ENCODE data around the gene UBC. TPM values are rescaled to one million over a fixed set of nuclear protein-coding genes. Genes with fewer than 3 reads are reported as not detected.

UBC gene
- 2,742 and 4,320 TPM in 2 replicates for total RNA-seq (2012; rRNA removed)
- polyA plus RNA-seq (2012; rRNA removed) = 2,042 and 2,259 TPM in 2 replicates
- 1,014 and 1,274 TPM in 2 replicates for polyA plus RNA-seq (2012; cell fraction: cytosol; rRNA removed)
- polyA plus RNA-seq (2012; cell fraction: nucleus; rRNA removed; ENCODE audit: low replicate concordance) = 915 and 1,106 TPM in 2 replicates
- Bru-seq, nascent RNA = percentile 98 among the genes with signal in this experiment
- percentile 99 among the genes with signal in this experiment for BruChase-seq, experiment 1, labeled RNA remaining after a 6-hour chase
- percentile 99 among the genes with signal in this experiment for BruChase-seq, experiment 2, labeled RNA remaining after a 2-hour chase
- long read RNA-seq, transcript UBC-205 (1 exons, 3,745 nt) = minor isoform, 226 of 744 reads
- long read RNA-seq, transcript UBC-201 (2 exons, 2,688 nt) = major isoform, 505 of 744 reads
- long read RNA-seq, partial matches to known transcripts = 1 of 744 reads
- long read RNA-seq, other reads (novel, unspliced or antisense) = 8 of 744 reads

- peak within 1 kb of the TSS; percentile 100 for H2BK120ac ChIP-seq (ENCODE audit: low read depth, low read length)
- H3K27me3 ChIP-seq (ENCODE audit: control insufficient read depth, insufficient read depth, low read length) = no peaks in the 10 kb centered on the region
- dilution Hi-C loops (cut with HindIII; ENCODE audit: low sequenced_read_pairs, unreplicated experiment) (no loop called here), in situ Hi-C loops (cut with MboI; ENCODE audit: low sequenced_read_pairs) (no loop called here), intact Hi-C loops (cut with micrococcal nuclease) (loop anchor here (2.0 kb wide), 1 partner anchor 24 kb away; no protein-coding TSS in a partner anchor)
- H3K9me3 ChIP-seq (ENCODE audit: control insufficient read depth, insufficient read depth, low read length) = no peaks in the 10 kb centered on the region
- H3K23ac ChIP-seq (ENCODE audit: low read depth, low read length) = peak within 1 kb of the TSS; percentile 100
- peaks cover 7 to 36% of the 10 kb centered on the region in 2 experiments; a peak in 3 of 4 replicates for H3K79me1 ChIP-seq (ENCODE audit: low read depth in 1 of 2, low read length in 2 of 2)
- H3K36me3 ChIP-seq (ENCODE audit: control insufficient read depth, insufficient read depth, low read length) = peaks cover 25% of the 10 kb centered on the region
- BruUV-seq (replicated peaks) = no TSS peak
- H3K4me3 ChIP-seq (ENCODE audit: insufficient read depth, low read depth, low read length) = peak within 1 kb of the TSS; percentile 69
- H3K27ac ChIP-seq (ENCODE audit: insufficient read depth, low read length) = peak within 1 kb of the TSS; percentile 99
- ATAC-seq (ENCODE audit: low read depth) (peak; percentile 56), DNase-seq (peak; percentile 92)
- ChIA-PET CTCF (interaction anchor here (0.8 kb wide), 1 partner anchor 13 kb away, joined by 3 read pairs; no protein-coding TSS in a partner anchor), POLR2A (ENCODE audit: unreplicated experiment) (interaction anchor here (0.6 to 1.2 kb wide), 8 partner anchors 10 to 496 kb away, joined by 3 to 6 read pairs (median 4); no protein-coding TSS in a partner anchor)
- peak within 1 kb of the TSS; percentile 100 for H4K91ac ChIP-seq (ENCODE audit: insufficient read depth, low read depth, low read length)
- peak within 1 kb of the TSS; percentile 100 for H3K14ac ChIP-seq (replicated peaks; ENCODE audit: low read depth, low read length)
- H3K18ac ChIP-seq (ENCODE audit: low read depth, low read length) = peak within 1 kb of the TSS; percentile 99
- peak within 1 kb of the TSS; percentile 100 for H3K4ac ChIP-seq (ENCODE audit: low read depth, low read length)
- H3K9ac ChIP-seq (ENCODE audit: low read depth, low read length) = peak within 1 kb of the TSS; percentile 99
- peak within 1 kb of the TSS; percentile 100 for H2AK5ac ChIP-seq (ENCODE audit: low read depth, low read length)
- WGBS, 2 experiments (ENCODE audit: extremely low coverage in 2 of 2, insufficient read length in 1 of 2) = 0% methylated on average over 17 of the region's 85 CpGs; no CpG with 5 or more reads in 1 of the 2 experiments
- H2AFZ ChIP-seq (replicated peaks; ENCODE audit: low read length, poor library complexity) = peak within 1 kb of the TSS; percentile 99
- H4K5ac ChIP-seq (ENCODE audit: low read depth, low read length) = peak within 1 kb of the TSS; percentile 99
- H2BK5ac ChIP-seq (ENCODE audit: low read depth, low read length, poor library complexity, severe bottlenecking) = peak within 1 kb of the TSS; percentile 99
- TF ChIP-seq NFE2L2 (IDR thresholded peaks at IDR 0.05; ENCODE audit: low read depth, low read length) (no peak; the same call in 1 of the 2 replicates), FOS (IDR thresholded peaks at IDR 0.05; ENCODE audit: low read depth, low read length) (peak; percentile 36), BHLHE40 (IDR thresholded peaks at IDR 0.05; ENCODE audit: low read depth, low read length) (no peak), RFX5 (IDR thresholded peaks at IDR 0.05; ENCODE audit: low read depth, low read length) (0 out of 2 replicates have a peak, but pooled peaks have one; percentile 3), POLR2A (IDR thresholded peaks at IDR 0.05; ENCODE audit: low read depth, low read length) (peak; percentile 100), MAZ (IDR thresholded peaks at IDR 0.05; ENCODE audit: borderline replicate concordance, low read depth, low read length) (peak; percentile 97)
- peak within 1 kb of the TSS; percentile 93 to 98 for H4K8ac ChIP-seq (ENCODE audit: low read depth in 2 of 2, low read length in 2 of 2)
- H3K4me2 ChIP-seq (ENCODE audit: low read depth, low read length) = peak within 1 kb of the TSS; percentile 98
- peak within 1 kb of the TSS; percentile 99 for H2AK9ac ChIP-seq (replicated peaks; ENCODE audit: low read depth, low read length, poor library complexity)
- H4K20me1 ChIP-seq (ENCODE audit: insufficient read depth, low read length) = peaks cover 47% of the 10 kb centered on the region
- peak within 1 kb of the TSS; percentile 96 for H2BK15ac ChIP-seq (ENCODE audit: low read depth, low read length)
- H3K9me1 ChIP-seq (ENCODE audit: insufficient read depth, low read length) = peaks cover 21% of the 10 kb centered on the region
- peaks cover 14% of the 10 kb centered on the region for H3K4me1 ChIP-seq (ENCODE audit: control insufficient read depth, insufficient read depth, low read length)
- H2BK20ac ChIP-seq (ENCODE audit: low read depth, low read length) = peak within 1 kb of the TSS; percentile 98
- H3K56ac ChIP-seq (ENCODE audit: extremely low read depth, insufficient read depth, low read length) = peak within 1 kb of the TSS; percentile 100
Observed at GRCh38 chr12:124914392-124915238, at the start of gene UBC. TSS of gene UBC (minus strand) at chr12:124914650. CDS start at chr12:124913771, 879 bp downstream.
